CD4-positive, alpha-beta T cell (primary cell): ENCODE results near the gene CST6. TPM values are rescaled to one million over a fixed set of nuclear protein-coding genes. Genes with fewer than 3 reads are reported as not detected.
"Not testable (repeated sequence)": the region's sequence is repeated elsewhere in the genome, so short reads cannot be mapped to it uniquely, and the experiment has no call there.

ENCODE experiments used
- ATAC-seq: fragments of 200-7000 bp; cut with Tn5 transposase; one replicate; pipeline ENCODE4 v1.10.0; 2022; ENCODE audit warnings: mild to moderate bottlenecking; ENCODE audit not compliant: poor library complexity
- CTCF ChIA-PET: fragments of 350-600 bp; sonication (Branson Sonifier 250); formaldehyde crosslinking; loops from one replicate; lab custom pipeline; 2021; ENCODE audit warnings: antibody characterized with exemption, inconsistent platforms; lab: Charles Lee
- POLR2A ChIA-PET: fragments of 350-600 bp; sonication (Branson Sonifier 250); formaldehyde crosslinking; loops from one replicate; lab custom pipeline; 2021; ENCODE audit warnings: antibody characterized with exemption, inconsistent platforms; lab: Charles Lee
- DNase-seq, 14 experiments: peaks; one replicate each; pipeline ENCODE4 v3.0.0-alpha.2; 2013 to 2020; ENCODE audit warnings: mixed read lengths in 2 of 14
- H3K27ac ChIP-seq, 2 donors: one replicate each; pipeline versions ENCODE4 v1.5.1 to v1.7.0; 2013; ENCODE audit warnings: low read length in 2 of 2, low read depth in 1 of 2, mild to moderate bottlenecking in 1 of 2
- H3K27me3 ChIP-seq, 2 experiments: 1 replicate in 1 of 2; 2 replicates in 1 of 2; pipeline versions ENCODE4 v1.6.1 to v1.7.0; 2013; ENCODE audit warnings: low read length in 2 of 2, control low read depth in 1 of 2, mild to moderate bottlenecking in 1 of 2, moderate library complexity in 1 of 2; ENCODE audit not compliant: insufficient read depth in 2 of 2, control insufficient read depth in 1 of 2
- H3K36me3 ChIP-seq: one replicate; pipeline ENCODE4 v1.6.1; 2013; ENCODE audit warnings: low read length, control low read depth; ENCODE audit not compliant: insufficient read depth
- H3K4me1 ChIP-seq: one replicate; pipeline ENCODE4 v1.6.1; 2013; ENCODE audit warnings: low read length, control low read depth; ENCODE audit not compliant: insufficient read depth
- H3K4me3 ChIP-seq: one replicate; pipeline ENCODE4 v1.5.1; 2013; ENCODE audit warnings: mild to moderate bottlenecking, low read length, moderate library complexity
- H3K9me3 ChIP-seq, 2 experiments: 1 replicate in 1 of 2; 2 replicates in 1 of 2; pipeline versions ENCODE4 v1.6.1 to v1.7.0; 2013; ENCODE audit warnings: low read length in 2 of 2, mild to moderate bottlenecking in 2 of 2, control low read depth in 1 of 2, moderate library complexity in 1 of 2; ENCODE audit not compliant: control insufficient read depth in 1 of 2, insufficient read depth in 1 of 2
- H3K27ac Mint-ChIP-seq: one replicate; pipeline ENCODE4 v1.8.0; 2020; ENCODE audit warnings: mixed read lengths
- H3K27me3 Mint-ChIP-seq: one replicate; pipeline ENCODE4 v1.8.0; 2021; ENCODE audit warnings: mixed read lengths
- H3K36me3 Mint-ChIP-seq: one replicate; pipeline ENCODE4 v1.8.0; 2021; ENCODE audit warnings: low read depth, mixed read lengths
- H3K4me1 Mint-ChIP-seq: one replicate; pipeline ENCODE4 v1.8.0; 2021; ENCODE audit warnings: low read depth, mixed read lengths
- H3K4me3 Mint-ChIP-seq: one replicate; pipeline ENCODE4 v1.8.0; 2020; ENCODE audit warnings: mild to moderate bottlenecking, mixed read lengths
- H3K9me3 Mint-ChIP-seq: one replicate; pipeline ENCODE4 v1.8.0; 2020; ENCODE audit warnings: mixed read lengths
- intact Hi-C, 2 experiments: fragments of 100-400 bp; cut with DNase I in 1 of 2; cut with micrococcal nuclease in 1 of 2; formaldehyde crosslinking; loops; one replicate each; pipeline versions ENCODE4 v1.15.1 to v1.9.0; 2023 to 2025; cut with DNase I, micrococcal nuclease
- total RNA-seq, 174 experiments: library from RNA in 2 of 174; stranded (reverse) in 2 of 174; gene quantifications; one replicate each; pipeline ENCODE4 v1.2.3 and lab custom pipeline; 2021 to 2026
- TF ChIP-seq, protein P1 (sequence below): fragments of 200-600 bp; IDR thresholded peaks from one replicate; pipeline ENCODE4 v1.8.0; 2022; ENCODE audit warnings: antibody characterized with exemption, mild to moderate bottlenecking

The CST6 gene
- total RNA-seq, 2 experiments from 2014 or later = not detected

DNA sequence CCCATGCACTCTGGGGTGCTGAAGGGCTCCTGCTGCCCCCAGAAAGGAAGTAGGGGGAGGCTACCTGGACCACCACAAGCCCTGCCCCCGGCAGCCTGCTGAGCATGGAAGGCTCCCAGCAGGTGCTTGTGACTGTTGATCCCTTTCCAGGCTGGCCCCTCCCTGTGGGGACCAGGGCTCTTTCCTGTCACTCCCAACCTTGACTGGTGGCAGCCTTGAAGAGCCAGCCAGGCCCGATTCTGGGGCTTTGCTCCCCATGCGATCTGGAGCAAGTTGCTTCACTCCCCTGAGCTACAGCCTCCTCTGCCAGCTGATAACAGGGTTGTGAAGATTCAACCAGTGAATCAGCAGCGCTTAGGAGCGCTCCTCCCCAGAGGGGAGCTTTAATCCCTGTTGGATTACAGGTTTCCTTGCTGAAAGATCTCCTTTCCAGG is 4.6 kb upstream of the CST6 start:
- no peak overlapping the region for H3K27ac ChIP-seq
- ATAC-seq = no peak
- intact Hi-C loops = no loop called here

DNA sequence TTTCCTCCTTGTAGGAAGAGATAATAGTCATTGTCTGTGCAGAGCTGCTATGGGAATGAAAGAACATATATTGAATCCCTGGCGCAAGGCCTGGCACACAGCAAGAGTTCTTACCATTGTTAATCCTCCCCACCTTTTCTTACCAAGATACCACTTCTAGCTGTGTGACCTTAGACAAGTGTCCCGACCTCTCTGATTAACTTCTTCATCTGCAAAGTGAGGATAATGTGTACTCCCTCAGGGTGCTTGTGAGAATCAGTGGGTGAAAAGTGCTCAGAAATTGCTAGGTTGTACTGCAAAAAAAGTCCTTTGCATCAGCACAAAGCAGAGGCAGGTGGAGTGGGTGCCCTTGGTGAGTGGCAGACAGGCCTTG is 3.7 kb upstream of the CST6 start:
- intact Hi-C loops = no loop called here
- H3K4me1 Mint-ChIP-seq = peaks cover 5% of the 10 kb centered on the region
- Histone ChIP-seq H3K36me3 (peaks cover 24% of the 10 kb centered on the region), H3K27ac (no peak overlapping the region), H3K4me3 (no peak overlapping the region), H3K4me1 (peaks cover 22% of the 10 kb centered on the region), H3K27me3 (peaks cover 16 to 18% of the 10 kb centered on the region in 2 experiments), H3K9me3 (no peaks in the 10 kb centered on the region)
- H3K9me3 Mint-ChIP-seq = no peaks in the 10 kb centered on the region
- DNase-seq (no peak), ATAC-seq (no peak)
- TF ChIP-seq, protein P1, sequence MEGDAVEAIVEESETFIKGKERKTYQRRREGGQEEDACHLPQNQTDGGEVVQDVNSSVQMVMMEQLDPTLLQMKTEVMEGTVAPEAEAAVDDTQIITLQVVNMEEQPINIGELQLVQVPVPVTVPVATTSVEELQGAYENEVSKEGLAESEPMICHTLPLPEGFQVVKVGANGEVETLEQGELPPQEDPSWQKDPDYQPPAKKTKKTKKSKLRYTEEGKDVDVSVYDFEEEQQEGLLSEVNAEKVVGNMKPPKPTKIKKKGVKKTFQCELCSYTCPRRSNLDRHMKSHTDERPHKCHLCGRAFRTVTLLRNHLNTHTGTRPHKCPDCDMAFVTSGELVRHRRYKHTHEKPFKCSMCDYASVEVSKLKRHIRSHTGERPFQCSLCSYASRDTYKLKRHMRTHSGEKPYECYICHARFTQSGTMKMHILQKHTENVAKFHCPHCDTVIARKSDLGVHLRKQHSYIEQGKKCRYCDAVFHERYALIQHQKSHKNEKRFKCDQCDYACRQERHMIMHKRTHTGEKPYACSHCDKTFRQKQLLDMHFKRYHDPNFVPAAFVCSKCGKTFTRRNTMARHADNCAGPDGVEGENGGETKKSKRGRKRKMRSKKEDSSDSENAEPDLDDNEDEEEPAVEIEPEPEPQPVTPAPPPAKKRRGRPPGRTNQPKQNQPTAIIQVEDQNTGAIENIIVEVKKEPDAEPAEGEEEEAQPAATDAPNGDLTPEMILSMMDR = no peak
- H3K36me3 Mint-ChIP-seq = peaks cover 20% of the 10 kb centered on the region
- no peak overlapping the region for H3K27ac Mint-ChIP-seq
- peaks cover 14% of the 10 kb centered on the region for H3K27me3 Mint-ChIP-seq
- ChIA-PET POLR2A (no interaction called here), CTCF (no interaction called here)
- H3K4me3 Mint-ChIP-seq = no peak overlapping the region

More for the DNA sequence above, 4.6 kb upstream of the CST6 start:
- Histone ChIP-seq H3K36me3 (peaks cover 24% of the 10 kb centered on the region), H3K9me3 (no peaks in the 10 kb centered on the region), H3K4me3 (no peak overlapping the region), H3K27me3 (peaks cover 9 to 11% of the 10 kb centered on the region in 2 experiments), H3K4me1 (peaks cover 26% of the 10 kb centered on the region)
- H3K36me3 Mint-ChIP-seq = peaks cover 27% of the 10 kb centered on the region
- CTCF ChIA-PET = no interaction called here
- POLR2A ChIA-PET = no interaction called here
- H3K4me1 Mint-ChIP-seq = peaks cover 13% of the 10 kb centered on the region
- H3K27ac Mint-ChIP-seq = no peak overlapping the region
- TF ChIP-seq, protein P1 = no peak
- no peak for DNase-seq
- no peak overlapping the region for H3K4me3 Mint-ChIP-seq
- H3K27me3 Mint-ChIP-seq = peaks cover 8% of the 10 kb centered on the region
- no peaks in the 10 kb centered on the region for H3K9me3 Mint-ChIP-seq

DNA sequence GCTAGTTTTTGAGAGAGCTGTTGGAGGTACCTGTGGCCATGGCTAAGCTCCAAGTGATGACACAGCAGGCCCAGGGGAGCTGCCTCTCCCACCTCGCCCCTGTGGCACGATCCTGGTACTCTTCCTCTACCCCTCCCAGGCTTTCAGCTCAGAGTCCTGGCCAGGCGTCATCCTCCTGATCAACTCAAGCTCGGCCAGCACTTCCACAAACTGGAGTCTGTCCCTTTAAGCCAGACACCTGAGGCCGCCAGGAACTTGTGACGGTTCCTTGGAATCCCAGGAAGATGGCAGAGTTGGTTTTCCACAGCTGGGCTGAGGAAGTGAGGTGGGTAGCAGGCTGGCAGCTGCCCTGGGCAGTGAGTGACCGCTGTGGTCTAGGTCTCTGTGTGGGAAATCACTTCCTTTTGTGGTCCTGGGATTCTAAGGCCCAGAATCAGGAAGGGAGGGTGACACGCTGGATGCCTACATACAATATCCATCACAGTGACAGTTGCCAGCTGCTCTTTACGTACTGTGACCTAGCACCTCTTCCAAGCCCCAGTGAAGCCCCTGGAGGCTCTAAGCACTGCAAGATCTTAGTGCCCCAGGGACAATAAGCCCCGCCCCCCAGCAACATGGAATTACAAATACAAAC is 3.2 kb upstream of the CST6 start:
- peaks cover under 1% of the 10 kb centered on the region for H3K4me1 Mint-ChIP-seq
- no peak overlapping the region for H3K27ac Mint-ChIP-seq
- Histone ChIP-seq H3K9me3 (peaks cover 0 to 3% of the 10 kb centered on the region in 2 experiments), H3K27ac (no peak overlapping the region), H3K27me3 (peaks cover 21 to 23% of the 10 kb centered on the region in 2 experiments), H3K4me1 (peaks cover 17% of the 10 kb centered on the region), H3K36me3 (peaks cover 20% of the 10 kb centered on the region), H3K4me3 (no peak overlapping the region)
- no peaks in the 10 kb centered on the region for H3K9me3 Mint-ChIP-seq
- TF ChIP-seq, protein P1 = no peak
- intact Hi-C loops = no loop called here
- ChIA-PET CTCF (interaction anchor here (1.1 kb wide), 1 partner anchor 124 kb away, joined by 3 read pairs; no protein-coding TSS in a partner anchor), POLR2A (no interaction called here)
- ATAC-seq (no peak), DNase-seq (no peak)
- peaks cover 18% of the 10 kb centered on the region for H3K27me3 Mint-ChIP-seq
- peaks cover 15% of the 10 kb centered on the region for H3K36me3 Mint-ChIP-seq
- no peak overlapping the region for H3K4me3 Mint-ChIP-seq

DNA sequence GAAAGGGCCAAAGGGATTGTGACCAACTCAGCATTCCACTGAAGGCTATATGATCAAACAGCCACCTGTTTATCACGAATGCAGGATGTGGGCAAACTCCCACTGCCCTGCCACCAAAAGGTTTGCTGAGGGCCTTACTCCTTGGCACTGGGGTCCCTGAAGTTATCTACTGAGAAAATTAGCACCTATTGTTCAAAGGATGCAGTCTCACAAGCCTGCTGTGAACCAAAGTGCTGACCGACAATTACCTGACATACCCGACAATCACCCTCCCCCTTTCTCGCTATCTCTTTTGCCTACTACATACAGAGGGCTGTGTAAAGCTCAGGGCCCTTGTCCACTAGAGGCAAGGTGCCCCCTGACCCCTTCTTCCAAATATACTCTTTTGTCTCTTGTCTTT is 1.8 kb upstream of the CST6 start:
- H3K36me3 ChIP-seq, DNase-seq, H3K4me3 Mint-ChIP-seq, POLR2A ChIA-PET, H3K36me3 Mint-ChIP-seq, H3K9me3 Mint-ChIP-seq, intact Hi-C loops, H3K27ac Mint-ChIP-seq, H3K27ac ChIP-seq, H3K4me1 Mint-ChIP-seq, ATAC-seq, H3K4me3 ChIP-seq, H3K9me3 ChIP-seq: not testable (repeated sequence)
- Histone ChIP-seq H3K27me3 (peaks cover 23 to 25% of the 10 kb centered on the region in 2 experiments), H3K4me1 (peaks cover 11% of the 10 kb centered on the region)
- peaks cover 23% of the 10 kb centered on the region for H3K27me3 Mint-ChIP-seq
- CTCF ChIA-PET = interaction anchor here (1.1 kb wide), 2 partner anchors 12 to 126 kb away, joined by 3 to 5 read pairs; no protein-coding TSS in a partner anchor
